Panc1 (cell line): Measurements from ENCODE around the gene ACACB. TPM values are rescaled to one million over a fixed set of nuclear protein-coding genes. Genes with fewer than 3 reads are reported as not detected.
A peak's percentile ranks its signal among the peaks of the same experiment; 100 is the strongest.

Source experiments
- ATAC-seq: fragments of 200-7000 bp; cut with Tn5 transposase; 2 replicates; pipeline ENCODE4 v1.9.1; 2020; ENCODE audit warnings: mild to moderate bottlenecking, moderate library complexity
- BruUV-seq: library from RNA; stranded (reverse); fragments of 400-500 nt; replicated peaks from 2 replicates; lab custom pipeline; 2021; lab: Mats Ljungman, UMichigan
- CTCF ChIA-PET: fragments of 300-600 bp; sonication (Branson Sonifier 250); formaldehyde crosslinking; loops from one replicate; lab custom pipeline; 2022; ENCODE audit warnings: antibody characterized with exemption; lab: Charles Lee
- POLR2A ChIA-PET: fragments of 300-600 bp; sonication (Branson Sonifier 250); formaldehyde crosslinking; loops from one replicate; lab custom pipeline; 2022; ENCODE audit warnings: antibody characterized with exemption; lab: Charles Lee
- DNase-seq: peaks from one replicate; pipeline ENCODE4 v3.0.0-alpha.2; 2010; ENCODE audit warnings: low read depth, low spot score
- H3K27ac ChIP-seq: 2 replicates; pipeline ENCODE4 v1.5.1; 2011; ENCODE audit warnings: mild to moderate bottlenecking, low read length, inconsistent platforms
- H3K27me3 ChIP-seq: fragments of 200-500 bp; sonication (Bioruptor generic); 2 replicates; pipeline ENCODE4 v1.6.0; 2014; ENCODE audit warnings: low read length, inconsistent platforms; ENCODE audit not compliant: control insufficient read depth, insufficient read depth
- H3K36me3 ChIP-seq: fragments of 200-500 bp; sonication (Bioruptor generic); 2 replicates; pipeline ENCODE4 v1.5.1; 2014; ENCODE audit warnings: inconsistent platforms, mild to moderate bottlenecking, low read length, moderate library complexity; ENCODE audit not compliant: control insufficient read depth, insufficient read depth
- H3K4me1 ChIP-seq: 2 replicates; pipeline ENCODE4 v1.5.1; 2011; ENCODE audit warnings: inconsistent platforms, mild to moderate bottlenecking, low read length, moderate library complexity; ENCODE audit not compliant: control insufficient read depth, insufficient read depth
- H3K4me3 ChIP-seq, 2 experiments: 2 replicates each; pipeline ENCODE4 v1.5.1; 2011 to 2012; ENCODE audit warnings: low read depth in 2 of 2, low read length in 2 of 2, mild to moderate bottlenecking in 2 of 2, inconsistent platforms in 1 of 2, moderate library complexity in 1 of 2
- H3K9me3 ChIP-seq: fragments of 200-500 bp; sonication (Bioruptor generic); 2 replicates; pipeline ENCODE4 v1.5.1; 2014; ENCODE audit warnings: low read depth, mild to moderate bottlenecking, inconsistent platforms, low read length, moderate library complexity; ENCODE audit not compliant: control insufficient read depth, insufficient read depth
- CTCF ChIP-seq: fragments of 450-650 bp; IDR thresholded peaks from 2 replicates; pipeline ENCODE4 v1.5.1; 2017; ENCODE audit warnings: mild to moderate bottlenecking
- POLR2AphosphoS5 ChIP-seq: IDR thresholded peaks from 2 replicates; pipeline ENCODE4 v1.6.1; 2012; ENCODE audit warnings: mild to moderate bottlenecking, low read depth, low read length, moderate library complexity
- REST ChIP-seq, 2 experiments: IDR thresholded peaks; 2 replicates each; pipeline ENCODE4 v1.6.1; 2011 to 2012; ENCODE audit warnings: low read depth in 2 of 2, control low read depth in 1 of 2, low read length in 1 of 2, mild to moderate bottlenecking in 1 of 2, moderate library complexity in 1 of 2; ENCODE audit not compliant: insufficient read depth in 1 of 2
- SIN3A ChIP-seq: IDR thresholded peaks from 2 replicates; pipeline ENCODE4 v1.6.1; 2012; ENCODE audit warnings: low read depth, mild to moderate bottlenecking, low read length, moderate library complexity, borderline replicate concordance; ENCODE audit not compliant: insufficient read depth
- TCF7L2 ChIP-seq: IDR thresholded peaks from 2 replicates; pipeline ENCODE4 v1.6.1; 2011; ENCODE audit warnings: mild to moderate bottlenecking, low read depth, low read length, inconsistent platforms
- in situ Hi-C: cut with HindIII; loops from 2 replicates; pipeline ENCODE4 v1.10.0; 2016; ENCODE audit warnings: low sequenced_read_pairs, low pct_unique_long_range_greater_than_20kb
- intact Hi-C: fragments of 100-400 bp; cut with micrococcal nuclease; formaldehyde crosslinking; loops from one replicate; pipeline ENCODE4 v1.10.0; 2022; ENCODE audit not compliant: unreplicated experiment
- total RNA-seq: library from RNA; stranded (reverse); gene quantifications from one replicate; pipeline ENCODE4 v1.2.1, GENCODE V29; 2021; ENCODE audit not compliant: unreplicated experiment

Gene ACACB
- total RNA-seq, 1 experiment from 2014 or later = 12.3 TPM

GRCh38 chr12:109093022-109093918 lies 23.1 kb upstream of the ACACB start, which contains the start of gene ALKBH2:
Gene ALKBH2, minus strand, starts transcription at chr12:109093472. Its CDS starts 686 bp downstream, at chr12:109092786.
- Histone ChIP-seq H3K4me3 (peak within 1 kb of the TSS; percentile 64 to 85), H3K27ac (peak within 1 kb of the TSS; percentile 97), H3K36me3 (no peaks in the 10 kb centered on the region), H3K27me3 (no peaks in the 10 kb centered on the region), H3K4me1 (peaks cover 18% of the 10 kb centered on the region), H3K9me3 (no peaks in the 10 kb centered on the region)
- ATAC-seq (peak; percentile 81), DNase-seq (peak; percentile 69)
- in situ Hi-C loops (no loop called here), intact Hi-C loops (loop anchor here (5.0 to 10.0 kb wide), 3 partner anchors 138 to 531 kb away; partner anchors contain the start of genes ISCU, SART3 and SSH1)
- POLR2A ChIA-PET = no interaction called here
- TF ChIP-seq TCF7L2 (no peak), CTCF (peak; percentile 99), SIN3A (peak; percentile 83; the same call in 1 of the 2 replicates), REST (IDR thresholded peaks at IDR 0.05; ENCODE audit: insufficient read depth in 1 of 2, low read depth in 2 of 2, low read length in 1 of 2) (peak in 1 of 2 experiments; percentile 72; a peak in 1 of 4 replicates), POLR2AphosphoS5 (peak; percentile 91)
- BruUV-seq = TSS peak; percentile 91
- CTCF ChIA-PET = interaction anchor here (0.5 to 0.6 kb wide), 3 partner anchors 69 to 293 kb away, joined by 3 to 4 read pairs (median 3); no protein-coding TSS in a partner anchor

- DNase-seq (no peak), ATAC-seq (peak; percentile 5)
- POLR2A ChIA-PET = no interaction called here
- Histone ChIP-seq H3K9me3 (no peaks in the 10 kb centered on the region), H3K36me3 (peaks cover 5% of the 10 kb centered on the region; the same call in 1 of the 2 replicates), H3K27me3 (no peaks in the 10 kb centered on the region), H3K4me1 (peaks cover 16% of the 10 kb centered on the region), H3K27ac (peak overlapping the region; percentile 78), H3K4me3 (peak overlapping the region; percentile 78 to 84)
- CTCF ChIA-PET = interaction anchor here (0.6 kb wide), 1 partner anchor 379 kb away, joined by 6 read pairs; no protein-coding TSS in a partner anchor
- no peak for TF ChIP-seq POLR2AphosphoS5
- TF ChIP-seq CTCF = no peak
- TF ChIP-seq REST (IDR thresholded peaks at IDR 0.05; ENCODE audit: insufficient read depth in 1 of 2, low read depth in 2 of 2, low read length in 1 of 2) = no peak
- no peak for TF ChIP-seq TCF7L2
- TF ChIP-seq SIN3A = no peak
- intact Hi-C loops (loop anchor here (10.0 kb wide), 2 partner anchors 142 to 242 kb away; partner anchors contain the start of gene SSH1), in situ Hi-C loops (no loop called here)
- BruUV-seq = no TSS peak
These were observed 19.3 kb upstream of the ACACB start for GRCh38 chr12:109097140-109097434.
